ENCODE results near the gene PHRF1.
A peak's percentile ranks its signal among the peaks of the same experiment; 100 is the strongest.
"Not testable (repeated sequence)": the region's sequence is repeated elsewhere in the genome, so short reads cannot be mapped to it uniquely, and the experiment has no call there.

The PHRF1 gene

GRCh38 chr11:574031-574570, 2.2 kb upstream of the PHRF1 start:
- DNase-seq: not testable (repeated sequence)

- no peak for DNase-seq
Measured at GRCh38 chr11:574632-575312, 1.5 kb upstream of the PHRF1 start.

DNA sequence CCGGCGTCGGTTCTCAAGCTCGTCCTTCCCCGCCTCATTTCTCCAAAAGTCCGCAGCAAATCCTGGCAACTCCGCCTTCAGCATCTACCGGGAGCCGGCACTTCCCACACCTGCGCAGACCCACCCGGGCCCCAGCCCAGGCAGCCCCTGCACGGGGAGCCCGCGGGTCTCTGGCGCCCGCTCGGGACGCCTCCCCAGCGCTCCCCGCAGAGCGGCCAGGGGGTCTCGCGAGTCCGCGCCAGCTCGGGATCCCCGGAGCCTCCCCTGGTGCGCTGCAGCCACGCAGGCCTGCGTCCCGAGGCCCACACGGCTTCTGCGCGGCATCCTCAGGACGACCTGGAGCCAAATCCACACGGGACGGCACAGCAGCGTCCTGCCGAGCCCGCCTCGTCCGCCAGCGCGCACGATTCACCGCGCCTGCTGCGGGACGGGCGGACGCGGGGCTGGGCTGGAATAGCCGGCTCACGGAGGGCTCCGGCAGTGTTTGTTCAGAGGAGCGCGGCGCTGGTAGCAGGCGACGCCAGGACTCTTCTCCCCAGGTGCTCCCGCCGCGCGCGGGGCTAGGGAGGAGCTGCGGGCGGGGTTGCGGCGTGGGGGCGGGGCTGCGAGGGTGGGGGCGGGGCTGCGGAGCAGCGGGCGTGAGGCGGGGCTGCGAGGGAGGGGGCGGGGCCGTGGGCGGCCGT, 816 bp upstream of the PHRF1 start:
- no peak for DNase-seq

DNA sequence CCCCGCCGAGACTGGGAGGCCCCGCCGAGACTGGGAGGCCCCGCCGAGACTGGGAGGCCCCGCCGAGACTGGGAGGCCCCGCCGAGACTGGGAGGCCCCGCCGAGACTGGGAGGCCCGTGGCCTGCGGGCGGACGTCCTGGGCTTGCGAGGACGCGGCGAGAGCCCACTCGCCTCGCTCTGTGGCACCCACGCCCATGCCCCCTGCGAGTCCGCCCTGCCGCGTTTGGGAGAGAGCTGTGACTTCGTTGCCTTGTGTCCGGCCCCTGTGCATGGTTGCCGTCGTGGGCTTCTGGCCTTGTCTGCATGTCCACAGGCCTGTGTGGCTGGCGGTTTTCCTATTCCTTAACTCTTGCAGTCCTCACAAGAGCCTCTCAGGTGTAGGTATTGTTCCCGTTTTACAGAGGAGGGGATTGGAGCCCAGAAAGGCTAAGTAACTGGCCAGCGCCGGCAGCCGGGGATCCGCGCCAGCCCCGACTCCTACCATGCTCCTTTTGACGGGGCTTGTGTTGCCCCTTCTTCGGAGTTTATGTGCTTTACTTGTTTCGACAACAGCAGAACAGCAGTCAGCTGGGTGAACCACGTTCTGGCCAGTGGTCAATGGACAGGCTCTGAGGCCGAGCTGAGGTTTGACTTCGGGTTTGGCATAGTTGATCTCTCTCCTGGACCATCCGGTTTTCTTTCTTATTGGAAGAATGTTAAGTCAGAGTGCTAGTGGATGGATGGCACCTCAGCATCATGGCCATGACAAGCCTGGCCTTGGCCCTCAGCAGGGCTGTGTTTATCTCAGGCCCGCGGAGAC, 741 bp downstream of the PHRF1 start:
- DNase-seq: no peak

GRCh38 chr11:577611-577894, 1.3 kb downstream of the PHRF1 start:
- DNase-seq: no peak

DNA sequence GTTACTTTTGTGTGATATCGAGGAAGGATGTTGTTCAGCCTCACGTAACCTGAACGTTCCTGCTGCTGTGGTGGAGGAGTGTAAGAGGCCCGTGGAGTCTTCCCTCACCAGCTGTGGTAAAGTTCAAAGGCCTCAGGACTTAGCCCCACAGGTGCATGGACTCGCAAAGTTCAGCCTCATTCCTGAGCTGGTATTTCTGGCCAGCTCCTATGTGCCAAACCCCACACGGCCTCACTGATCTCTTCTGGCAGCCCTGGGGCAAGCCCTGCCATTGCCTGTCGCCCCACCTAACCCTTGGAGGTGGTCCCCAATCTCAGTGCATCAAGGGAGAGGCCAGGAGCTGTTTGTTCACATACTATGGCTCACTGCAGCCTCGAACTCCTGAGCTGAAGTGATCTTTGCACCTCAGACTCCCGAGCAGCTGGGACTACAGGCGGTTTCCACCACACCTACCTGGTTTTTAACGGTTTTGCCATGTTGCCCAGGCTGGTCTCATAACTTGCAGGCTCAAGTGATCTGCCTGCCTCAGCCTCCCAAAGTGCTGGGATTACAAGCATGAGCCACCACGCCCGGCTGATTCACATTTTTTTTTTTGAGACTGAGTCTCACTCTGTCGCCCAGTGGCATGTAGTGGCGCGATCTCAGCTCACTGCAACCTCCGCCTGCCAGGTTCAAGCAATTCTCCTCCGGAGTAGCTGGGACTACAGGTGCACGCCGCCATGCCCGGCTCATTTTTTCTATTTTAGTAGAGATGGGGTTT, 2.2 kb downstream of the PHRF1 start:
- DNase-seq: no peak

GRCh38 chr11:579830-580601, 3.7 kb downstream of the PHRF1 start:
- DNase-seq: no peak

GRCh38 chr11:581342-581741, 5.1 kb downstream of the PHRF1 start:
- no peak for DNase-seq

GRCh38 chr11:581752-582151, 5.5 kb downstream of the PHRF1 start:
- no peak for DNase-seq

DNA sequence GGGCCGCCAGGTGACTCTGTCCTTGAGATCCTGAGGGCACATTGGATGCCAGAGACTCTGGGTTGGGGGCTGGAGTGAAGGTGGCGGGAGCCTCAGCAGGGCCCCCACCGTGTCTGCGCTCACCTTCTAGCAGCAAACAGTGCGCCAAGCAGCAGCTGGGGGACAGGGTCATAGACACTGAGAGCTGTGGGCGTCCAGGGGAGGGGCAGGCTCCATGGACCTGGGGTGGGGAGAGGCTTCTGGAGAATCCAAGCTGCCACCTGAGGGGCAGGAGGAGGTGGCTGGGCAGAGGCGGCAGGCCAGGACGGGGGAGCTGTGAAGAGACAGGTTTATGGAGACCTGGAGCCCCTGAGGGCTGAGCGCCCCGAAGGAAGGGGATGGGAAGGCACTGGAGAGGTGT, 8.0 kb downstream of the PHRF1 start:
- DNase-seq: no peak

- no peak for DNase-seq
Measured at GRCh38 chr11:586376-587316, 10.4 kb downstream of the PHRF1 start.

DNA sequence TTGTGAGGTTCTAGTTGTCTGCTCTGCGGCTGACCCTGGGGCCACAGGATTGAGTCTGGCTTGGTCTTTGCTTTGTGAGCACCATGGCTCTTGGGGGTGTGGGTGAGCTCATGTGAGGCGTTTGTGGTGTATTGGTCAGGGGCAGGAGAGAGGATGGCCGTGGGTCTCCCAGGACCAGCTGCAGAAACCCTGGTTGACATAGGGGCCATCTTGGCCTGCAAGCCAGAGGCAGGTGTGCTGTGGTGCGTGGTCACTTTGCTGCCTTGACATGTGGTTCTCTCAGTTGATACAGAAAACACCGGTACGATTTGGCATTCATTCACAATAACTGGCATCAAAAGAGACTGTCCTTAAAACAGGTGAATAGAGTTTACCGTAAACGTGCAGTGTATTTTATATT, 11.3 kb downstream of the PHRF1 start:
- no peak for DNase-seq

DNA sequence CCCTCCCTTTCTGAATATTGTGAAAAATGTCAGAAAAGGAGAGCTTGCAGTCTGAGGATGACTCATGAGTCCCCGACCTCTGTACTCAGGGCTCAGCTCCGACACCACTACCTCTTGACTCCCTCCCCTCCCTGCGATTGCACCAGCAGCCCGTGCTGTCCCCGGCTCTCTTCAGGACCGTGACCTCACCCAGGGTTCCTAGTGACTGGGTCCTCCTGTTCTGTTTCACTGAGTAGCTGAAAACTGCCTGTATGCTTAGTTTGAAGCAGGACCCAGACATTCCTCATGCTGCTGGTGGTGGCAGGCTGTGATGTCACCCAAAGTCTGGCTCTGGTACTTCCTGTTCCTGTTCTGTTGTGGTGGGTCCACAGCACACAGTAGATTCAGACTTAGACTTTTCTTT, 11.7 kb downstream of the PHRF1 start:
- peak; percentile 74 for DNase-seq

GRCh38 chr11:589798-590197, 13.5 kb downstream of the PHRF1 start:
- DNase-seq: no peak

GRCh38 chr11:590997-591396, 14.7 kb downstream of the PHRF1 start:
- DNase-seq: no peak

DNA sequence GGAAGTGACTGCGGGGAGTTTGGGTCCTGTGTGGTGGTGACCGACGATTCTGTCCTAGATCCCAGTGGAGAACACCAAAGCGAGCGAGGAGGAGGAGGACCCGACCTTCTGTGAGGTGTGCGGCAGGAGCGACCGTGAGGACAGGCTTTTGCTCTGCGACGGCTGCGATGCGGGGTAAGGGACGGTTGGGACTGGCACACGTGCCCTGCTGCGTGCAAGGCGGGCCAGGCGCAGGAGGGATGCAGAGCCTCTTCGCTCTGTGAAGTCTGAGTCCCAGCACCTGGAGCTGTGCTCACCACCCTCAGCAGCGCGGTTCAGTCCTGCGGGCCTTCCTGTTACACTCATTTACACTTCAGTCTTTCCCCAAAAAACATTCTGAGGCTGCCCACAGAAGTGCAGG, 16.2 kb downstream of the PHRF1 start:
- DNase-seq: no peak

DNA sequence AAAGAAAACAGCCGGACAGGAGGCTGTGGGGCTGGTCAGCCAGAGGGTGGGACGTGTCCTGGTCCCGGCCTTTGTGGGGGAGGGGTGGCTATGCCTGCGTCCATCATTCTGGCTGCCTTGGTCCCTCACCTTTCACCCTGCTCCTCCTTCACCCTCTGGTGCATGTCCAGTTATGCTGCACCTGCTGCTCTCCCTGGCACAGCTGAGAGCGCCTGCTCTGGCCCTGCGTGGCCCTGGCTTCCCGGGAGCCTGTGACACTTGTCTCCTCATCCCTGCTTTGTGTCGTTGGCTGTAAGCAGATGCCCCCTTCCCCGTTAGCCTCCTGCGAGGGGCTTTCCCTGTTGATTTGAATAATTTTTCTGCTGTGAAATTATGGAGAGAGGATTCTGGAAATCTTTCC, 16.6 kb downstream of the PHRF1 start:
- DNase-seq: no peak

DNA sequence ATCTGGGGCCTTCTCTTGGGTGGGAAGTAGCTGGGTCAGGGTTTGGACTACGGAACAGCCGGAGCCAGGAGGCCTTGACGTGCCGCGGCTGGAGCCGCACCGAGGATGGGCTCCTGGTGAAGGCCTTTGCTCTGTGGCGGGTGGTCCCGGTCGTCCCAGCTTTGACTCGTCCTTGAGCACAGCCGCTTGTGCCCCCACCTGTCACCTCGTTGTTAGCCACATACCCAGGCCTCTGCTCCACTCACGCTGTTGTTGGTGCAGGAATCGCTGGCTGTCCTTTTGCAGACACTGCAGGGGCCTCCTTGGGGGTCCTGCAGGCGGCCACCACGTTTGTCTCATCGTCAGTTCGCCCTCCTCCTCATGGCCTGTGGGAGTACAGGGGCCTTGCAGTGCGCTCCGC, 17.1 kb downstream of the PHRF1 start:
- no peak for DNase-seq

- DNase-seq: no peak
Measured at GRCh38 chr11:595400-595799, 19.1 kb downstream of the PHRF1 start.

DNA sequence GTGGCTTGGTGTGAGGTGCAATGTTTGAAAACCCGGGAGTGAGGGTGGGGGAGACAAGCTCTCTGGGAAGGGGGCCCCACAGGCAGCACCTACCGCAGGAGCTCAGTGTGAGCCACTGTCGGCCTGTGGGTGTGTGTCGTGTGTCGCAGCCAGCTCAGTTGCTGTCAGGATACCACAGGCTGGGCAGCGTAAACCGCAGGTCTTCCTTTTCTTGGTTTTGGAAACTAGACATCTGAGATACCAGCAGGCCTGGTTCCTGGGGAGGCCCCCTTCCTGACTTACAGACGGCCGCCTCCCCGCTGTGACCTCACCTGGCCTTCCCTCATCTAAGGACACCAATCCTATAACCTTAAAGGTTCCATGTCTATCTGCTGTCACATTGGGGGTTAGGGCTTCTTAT, 20.1 kb downstream of the PHRF1 start:
- DNase-seq: no peak

DNA sequence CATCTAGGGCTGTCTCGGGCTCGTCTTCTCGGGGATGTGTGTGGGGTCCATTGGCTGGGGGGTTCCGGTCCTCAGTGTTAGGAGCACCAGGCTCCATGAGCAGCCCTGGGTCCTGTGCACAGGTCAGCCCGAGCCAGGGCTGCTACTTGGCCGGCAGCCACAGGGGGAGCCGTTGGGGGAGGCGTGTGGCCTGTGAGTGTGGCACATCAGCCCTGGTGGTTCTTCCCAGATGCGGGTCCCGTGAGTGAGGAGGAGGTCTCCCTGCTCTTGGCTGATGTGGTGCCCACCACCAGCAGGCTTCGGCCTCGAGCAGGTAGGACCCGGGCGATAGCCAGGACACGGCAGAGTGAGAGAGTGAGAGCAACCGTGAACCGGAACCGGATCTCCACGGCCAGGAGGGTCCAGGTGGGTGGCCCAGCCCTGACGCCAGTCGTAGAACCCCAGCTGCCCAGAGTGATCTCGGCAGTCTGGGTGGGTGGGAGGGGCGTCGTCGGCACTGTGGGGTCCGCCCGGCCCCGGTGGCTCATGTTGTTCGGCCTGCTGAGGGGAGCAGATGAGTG, 21.0 kb downstream of the PHRF1 start:
- no peak for DNase-seq

Data from SIG-M5 (cell line).